Measurements from ENCODE around the gene ACSF3.

DNA sequence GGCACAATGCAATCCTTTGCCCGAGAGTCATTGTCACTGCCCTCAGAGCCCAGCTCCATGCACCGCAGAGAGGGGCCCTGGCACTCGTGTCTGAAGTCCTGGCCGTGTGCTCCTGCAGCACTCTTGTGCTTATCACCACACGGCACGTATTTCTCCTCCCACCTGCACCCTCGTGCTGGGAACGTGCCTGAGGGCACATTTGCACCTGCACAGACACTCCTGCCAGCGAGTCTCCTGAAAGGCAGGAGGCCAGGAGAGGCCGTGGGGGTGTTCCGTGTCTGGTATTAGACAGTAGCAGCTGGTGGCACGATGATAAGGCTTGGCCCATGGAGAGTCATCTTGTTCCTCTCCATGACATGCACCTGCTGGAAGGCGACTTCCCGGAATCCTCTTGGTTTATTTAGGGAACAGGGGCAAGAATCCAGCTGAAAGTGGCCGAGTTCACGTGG lies 3.4 kb upstream of the ACSF3 start:
- TF ChIP-seq, protein P1, sequence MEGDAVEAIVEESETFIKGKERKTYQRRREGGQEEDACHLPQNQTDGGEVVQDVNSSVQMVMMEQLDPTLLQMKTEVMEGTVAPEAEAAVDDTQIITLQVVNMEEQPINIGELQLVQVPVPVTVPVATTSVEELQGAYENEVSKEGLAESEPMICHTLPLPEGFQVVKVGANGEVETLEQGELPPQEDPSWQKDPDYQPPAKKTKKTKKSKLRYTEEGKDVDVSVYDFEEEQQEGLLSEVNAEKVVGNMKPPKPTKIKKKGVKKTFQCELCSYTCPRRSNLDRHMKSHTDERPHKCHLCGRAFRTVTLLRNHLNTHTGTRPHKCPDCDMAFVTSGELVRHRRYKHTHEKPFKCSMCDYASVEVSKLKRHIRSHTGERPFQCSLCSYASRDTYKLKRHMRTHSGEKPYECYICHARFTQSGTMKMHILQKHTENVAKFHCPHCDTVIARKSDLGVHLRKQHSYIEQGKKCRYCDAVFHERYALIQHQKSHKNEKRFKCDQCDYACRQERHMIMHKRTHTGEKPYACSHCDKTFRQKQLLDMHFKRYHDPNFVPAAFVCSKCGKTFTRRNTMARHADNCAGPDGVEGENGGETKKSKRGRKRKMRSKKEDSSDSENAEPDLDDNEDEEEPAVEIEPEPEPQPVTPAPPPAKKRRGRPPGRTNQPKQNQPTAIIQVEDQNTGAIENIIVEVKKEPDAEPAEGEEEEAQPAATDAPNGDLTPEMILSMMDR (IDR thresholded peaks at IDR 0.05), result no peak
- TF ChIP-seq POLR2A (IDR thresholded peaks at IDR 0.05), result no peak
